Measurements from ENCODE around the gene HMX3.

- TF ChIP-seq CTCF (IDR thresholded peaks at IDR 0.05; ENCODE audit: insufficient read depth, low read length, poor library complexity, severe bottlenecking) (no peak), EZH2phosphoT487 (conservative IDR thresholded peaks at IDR 0.05; ENCODE audit: low read length) (no peak)
Observed at GRCh38 chr10:123134915-123135414, 805 bp upstream of the HMX3 start.
